ENCODE data around the gene LTO1. TPM values are rescaled to one million over a fixed set of nuclear protein-coding genes. Genes with fewer than 3 reads are reported as not detected.

The LTO1 gene
- total RNA-seq, 1 experiment from 2014 or later = 25.3 TPM

DNA sequence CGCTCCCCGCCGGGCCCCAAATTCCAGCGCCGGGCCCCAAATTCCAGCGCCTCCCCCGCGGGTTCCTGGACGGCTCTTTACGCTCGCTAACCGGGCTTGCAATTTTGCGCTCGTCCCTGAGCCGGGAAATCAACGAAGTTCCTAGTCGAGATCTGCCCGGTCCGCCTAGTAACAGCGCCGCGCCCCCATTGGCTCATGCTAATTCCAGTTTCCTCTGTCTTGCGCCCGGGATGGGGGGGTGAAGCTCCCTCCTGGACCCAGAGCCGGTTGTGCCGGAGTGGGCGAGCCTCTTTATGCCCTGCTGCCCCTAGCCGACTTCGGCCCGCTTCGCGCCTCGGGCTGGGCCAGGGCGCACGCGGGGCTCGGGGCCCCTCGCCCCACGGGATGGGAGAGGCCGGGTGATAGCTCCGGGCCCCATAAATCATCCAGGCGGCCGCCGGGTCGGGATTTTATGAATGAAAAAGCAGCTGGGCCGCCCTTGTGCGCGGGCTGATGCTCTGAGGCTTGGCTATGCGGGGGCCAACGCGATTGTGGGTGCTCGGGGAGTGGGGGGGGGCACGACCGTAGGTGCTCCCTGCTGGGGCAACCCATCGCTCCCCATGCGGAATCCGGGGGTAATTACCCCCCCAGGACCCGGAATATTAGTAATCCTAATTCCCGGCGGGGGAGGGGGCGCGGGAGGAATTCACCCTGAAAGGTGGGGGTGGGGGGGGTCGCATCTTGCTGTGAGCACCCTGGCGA is 36.0 kb downstream of the LTO1 start:
- Mint-ChIP-seq H3K27ac (peak overlapping the region in 1 of 3 experiments; percentile 91; a peak in 2 of 7 replicates), H3K4me1 (peaks cover 30 to 33% of the 10 kb centered on the region in 2 experiments), H3K9me3 (no peaks in the 10 kb centered on the region), H3K36me3 (ENCODE audit: insufficient read depth in 1 of 3, low read depth in 3 of 3) (peaks cover 4 to 12% (median 8%) of the 10 kb centered on the region in 3 experiments; a peak in 6 of 7 replicates), H3K4me3 (peak overlapping the region; percentile 70 to 94), H3K27me3 (ENCODE audit: low read depth) (peaks cover 24% of the 10 kb centered on the region)
- DNase-seq = peak; percentile 98
- Histone ChIP-seq H3K23me2 (ENCODE audit: insufficient read length, low read depth, low read length, poor library complexity, severe bottlenecking) (peaks cover 21% of the 10 kb centered on the region), H3K4me2 (ENCODE audit: insufficient read depth, insufficient read length, low read length) (peak overlapping the region; percentile 84), H3K4ac (ENCODE audit: low read depth, low read length) (no peak overlapping the region; the same call in 1 of the 2 replicates), H3K79me2 (ENCODE audit: insufficient read depth, low read length) (no peaks in the 10 kb centered on the region), H3T11ph (ENCODE audit: low read length) (no peak overlapping the region), H2BK20ac (ENCODE audit: low read depth, low read length, poor library complexity, severe bottlenecking) (no peak overlapping the region), H2BK12ac (ENCODE audit: insufficient read length, low read depth, low read length) (peak overlapping the region; percentile 27), H3K27me3 (ENCODE audit: insufficient read depth, low read length) (peaks cover 3% of the 10 kb centered on the region; the same call in 1 of the 2 replicates), H2AFZ (ENCODE audit: low read length) (no peak overlapping the region), H2BK120ac (ENCODE audit: low read depth, low read length, poor library complexity, severe bottlenecking) (peak overlapping the region; percentile 83), H3K9me3 (ENCODE audit: control insufficient read depth, low read depth, low read length) (no peaks in the 10 kb centered on the region), H3K14ac (ENCODE audit: insufficient read depth, low read length) (peak overlapping the region; percentile 36; the same call in 1 of the 2 replicates), H3K18ac (ENCODE audit: insufficient read length, low read depth, low read length) (peak overlapping the region; percentile 15), H3K4me1 (ENCODE audit: insufficient read depth, low read length) (no peaks in the 10 kb centered on the region), H4K5ac (ENCODE audit: insufficient read length, low read depth, low read length) (no peak overlapping the region), H3K79me1 (ENCODE audit: insufficient read depth, low read depth, low read length, poor library complexity, severe bottlenecking) (peaks cover 3% of the 10 kb centered on the region), H4K91ac (ENCODE audit: insufficient read length, low read depth, low read length) (no peak overlapping the region), H4K8ac (replicated peaks; ENCODE audit: insufficient read length, low read depth, low read length) (no peak overlapping the region), H3K23ac (ENCODE audit: insufficient read length, low read depth, low read length) (no peak overlapping the region), H4K20me1 (ENCODE audit: control insufficient read depth, insufficient read depth, insufficient read length) (no peaks in the 10 kb centered on the region), H3K56ac (ENCODE audit: insufficient read length, low read depth, low read length) (no peak overlapping the region), H2AK5ac (ENCODE audit: insufficient read length, low read length) (no peak overlapping the region), H3K9ac (ENCODE audit: extremely low read depth, insufficient read length, low read length) (no peak overlapping the region), H2BK15ac (ENCODE audit: low read depth, low read length) (no peak overlapping the region), H3K27ac (ENCODE audit: insufficient read length, low read depth, low read length) (no peak overlapping the region), H2BK5ac (ENCODE audit: insufficient read length, low read length) (no peak overlapping the region)
- no CpG with 5 or more reads among the region's 64 CpGs for WGBS (ENCODE audit: extremely low coverage, insufficient read length, low lambda C conversion rate)
- TF ChIP-seq, protein P1, sequence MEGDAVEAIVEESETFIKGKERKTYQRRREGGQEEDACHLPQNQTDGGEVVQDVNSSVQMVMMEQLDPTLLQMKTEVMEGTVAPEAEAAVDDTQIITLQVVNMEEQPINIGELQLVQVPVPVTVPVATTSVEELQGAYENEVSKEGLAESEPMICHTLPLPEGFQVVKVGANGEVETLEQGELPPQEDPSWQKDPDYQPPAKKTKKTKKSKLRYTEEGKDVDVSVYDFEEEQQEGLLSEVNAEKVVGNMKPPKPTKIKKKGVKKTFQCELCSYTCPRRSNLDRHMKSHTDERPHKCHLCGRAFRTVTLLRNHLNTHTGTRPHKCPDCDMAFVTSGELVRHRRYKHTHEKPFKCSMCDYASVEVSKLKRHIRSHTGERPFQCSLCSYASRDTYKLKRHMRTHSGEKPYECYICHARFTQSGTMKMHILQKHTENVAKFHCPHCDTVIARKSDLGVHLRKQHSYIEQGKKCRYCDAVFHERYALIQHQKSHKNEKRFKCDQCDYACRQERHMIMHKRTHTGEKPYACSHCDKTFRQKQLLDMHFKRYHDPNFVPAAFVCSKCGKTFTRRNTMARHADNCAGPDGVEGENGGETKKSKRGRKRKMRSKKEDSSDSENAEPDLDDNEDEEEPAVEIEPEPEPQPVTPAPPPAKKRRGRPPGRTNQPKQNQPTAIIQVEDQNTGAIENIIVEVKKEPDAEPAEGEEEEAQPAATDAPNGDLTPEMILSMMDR (conservative IDR thresholded peaks at IDR 0.05) = no peak
